ENCODE measurements around the gene PAPSS1.

- TF ChIP-seq RFX5 (IDR thresholded peaks at IDR 0.05; ENCODE audit: borderline replicate concordance, low read depth, low read length), result no peak
- TF ChIP-seq EZH2 (IDR thresholded peaks at IDR 0.05; ENCODE audit: low read depth, low read length, severe bottlenecking), result no peak
Observed at GRCh38 chr4:107733431-107733925, 13.4 kb upstream of the PAPSS1 start.

All from H1 (cell line).